DOHH2 (cell line): Measurements from ENCODE around the gene NCKAP5.

Experiments used
- H3F3A ChIP-seq: fragments of 200-600 bp; sonication (generic), shearing (Covaris generic); 2 replicates; pipeline ENCODE4 v1.6.0; 2016; ENCODE audit warnings: antibody characterized with exemption, mild to moderate bottlenecking; ENCODE audit not compliant: control insufficient read depth, insufficient read depth
- H3K27ac ChIP-seq: fragments of 200-600 bp; sonication (generic); 2 replicates; pipeline ENCODE4 v1.5.1; 2014; ENCODE audit warnings: low read depth, mild to moderate bottlenecking, low read length, moderate library complexity
- H3K27me3 ChIP-seq: fragments of 200-600 bp; sonication (generic); 2 replicates; pipeline ENCODE4 v1.6.1; 2014; ENCODE audit warnings: mild to moderate bottlenecking, low read length, mixed read lengths; ENCODE audit not compliant: control insufficient read depth
- H3K36me3 ChIP-seq: fragments of 200-600 bp; sonication (generic); 2 replicates; pipeline ENCODE4 v1.6.1; 2014; ENCODE audit warnings: mild to moderate bottlenecking, low read length, moderate library complexity, mixed read lengths; ENCODE audit not compliant: control insufficient read depth
- H3K4me1 ChIP-seq: fragments of 200-600 bp; sonication (generic); 2 replicates; pipeline ENCODE4 v1.6.1; 2014; ENCODE audit warnings: mild to moderate bottlenecking, low read length, mixed read lengths; ENCODE audit not compliant: control insufficient read depth
- H3K4me2 ChIP-seq: fragments of 200-600 bp; sonication (generic); 2 replicates; pipeline ENCODE4 v1.6.0; 2014; ENCODE audit warnings: mild to moderate bottlenecking, low read length, moderate library complexity
- H3K4me3 ChIP-seq: fragments of 200-600 bp; sonication (generic); 2 replicates; pipeline ENCODE4 v1.5.1; 2014; ENCODE audit warnings: mild to moderate bottlenecking, low read length, mixed read lengths
- H3K79me2 ChIP-seq: fragments of 200-600 bp; sonication (generic); 2 replicates; pipeline ENCODE4 v1.6.1; 2014; ENCODE audit warnings: mild to moderate bottlenecking, low read length, mixed read lengths; ENCODE audit not compliant: control insufficient read depth
- H3K9me2 ChIP-seq: fragments of 200-600 bp; sonication (generic); replicated peaks from 2 replicates; pipeline ENCODE4 v1.6.1; 2014; ENCODE audit warnings: mild to moderate bottlenecking, low read length, mixed read lengths; ENCODE audit not compliant: control insufficient read depth
- H3K9me3 ChIP-seq: fragments of 200-600 bp; sonication (generic); 2 replicates; pipeline ENCODE4 v1.6.1; 2014; ENCODE audit warnings: antibody characterized with exemption, low read length, mixed read lengths; ENCODE audit not compliant: control insufficient read depth, insufficient read depth
- H4K20me1 ChIP-seq: fragments of 200-600 bp; sonication (generic); 2 replicates; pipeline ENCODE4 v1.6.0; 2014; ENCODE audit warnings: low read depth, mild to moderate bottlenecking, antibody characterized with exemption, low read length, moderate library complexity; ENCODE audit not compliant: control insufficient read depth, insufficient read depth
- EZH2phosphoT487 ChIP-seq: fragments of 200-600 bp; sonication (generic); IDR thresholded peaks from 2 replicates; pipeline ENCODE4 v1.6.1; 2017; ENCODE audit warnings: borderline replicate concordance, mild to moderate bottlenecking, antibody characterized with exemption, low read length, moderate library complexity, mixed read lengths
- TF ChIP-seq, protein P1 (sequence below): fragments of 200-600 bp; sonication (generic); IDR thresholded peaks from one replicate; pipeline ENCODE4 v1.5.1; 2014; ENCODE audit warnings: antibody characterized with exemption, mild to moderate bottlenecking, low read depth, low read length; ENCODE audit not compliant: poor library complexity, severe bottlenecking

The NCKAP5 gene

DNA sequence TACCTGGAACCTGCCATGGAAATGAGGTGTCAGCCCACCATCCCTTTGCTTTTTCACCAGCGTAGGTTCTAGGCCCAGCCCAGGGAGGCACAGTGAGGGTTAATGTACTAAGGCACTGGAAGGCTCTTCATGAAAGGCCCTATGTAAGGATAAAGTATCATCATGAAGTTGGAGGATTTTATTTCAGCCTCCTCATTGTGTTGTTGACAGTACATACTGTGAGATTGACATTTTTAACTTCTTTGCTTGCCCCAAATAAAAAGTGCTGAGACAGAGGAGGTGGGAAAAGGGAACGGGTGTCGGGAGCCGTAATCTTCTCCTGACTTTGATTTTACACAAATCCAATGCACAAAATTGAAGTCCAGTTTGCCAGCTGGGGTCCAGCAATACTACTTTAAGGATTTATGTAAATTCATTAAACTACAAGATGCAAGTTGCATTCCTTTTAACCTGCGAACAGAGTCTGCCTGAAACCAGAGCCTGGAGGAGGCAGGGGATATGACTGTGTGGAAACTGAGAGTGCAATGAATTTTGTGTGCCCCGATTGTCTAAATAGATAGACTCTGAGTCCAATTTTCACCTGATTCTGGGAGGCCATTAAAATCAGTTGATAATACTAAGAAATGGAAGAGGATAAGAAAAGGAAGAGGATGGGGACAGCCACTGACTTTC, 5.4 kb upstream of the NCKAP5 start:
- Histone ChIP-seq H3K4me1 (no peaks in the 10 kb centered on the region), H3K4me2 (no peak overlapping the region), H3F3A (no peaks in the 10 kb centered on the region), H3K27me3 (no peaks in the 10 kb centered on the region), H3K27ac (no peak overlapping the region), H3K4me3 (no peak overlapping the region), H3K9me2 (no peaks in the 10 kb centered on the region), H3K9me3 (no peaks in the 10 kb centered on the region), H4K20me1 (no peaks in the 10 kb centered on the region), H3K79me2 (no peaks in the 10 kb centered on the region), H3K36me3 (no peaks in the 10 kb centered on the region)
- no peak for TF ChIP-seq EZH2phosphoT487
- TF ChIP-seq, protein P1, sequence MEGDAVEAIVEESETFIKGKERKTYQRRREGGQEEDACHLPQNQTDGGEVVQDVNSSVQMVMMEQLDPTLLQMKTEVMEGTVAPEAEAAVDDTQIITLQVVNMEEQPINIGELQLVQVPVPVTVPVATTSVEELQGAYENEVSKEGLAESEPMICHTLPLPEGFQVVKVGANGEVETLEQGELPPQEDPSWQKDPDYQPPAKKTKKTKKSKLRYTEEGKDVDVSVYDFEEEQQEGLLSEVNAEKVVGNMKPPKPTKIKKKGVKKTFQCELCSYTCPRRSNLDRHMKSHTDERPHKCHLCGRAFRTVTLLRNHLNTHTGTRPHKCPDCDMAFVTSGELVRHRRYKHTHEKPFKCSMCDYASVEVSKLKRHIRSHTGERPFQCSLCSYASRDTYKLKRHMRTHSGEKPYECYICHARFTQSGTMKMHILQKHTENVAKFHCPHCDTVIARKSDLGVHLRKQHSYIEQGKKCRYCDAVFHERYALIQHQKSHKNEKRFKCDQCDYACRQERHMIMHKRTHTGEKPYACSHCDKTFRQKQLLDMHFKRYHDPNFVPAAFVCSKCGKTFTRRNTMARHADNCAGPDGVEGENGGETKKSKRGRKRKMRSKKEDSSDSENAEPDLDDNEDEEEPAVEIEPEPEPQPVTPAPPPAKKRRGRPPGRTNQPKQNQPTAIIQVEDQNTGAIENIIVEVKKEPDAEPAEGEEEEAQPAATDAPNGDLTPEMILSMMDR = no peak

DNA sequence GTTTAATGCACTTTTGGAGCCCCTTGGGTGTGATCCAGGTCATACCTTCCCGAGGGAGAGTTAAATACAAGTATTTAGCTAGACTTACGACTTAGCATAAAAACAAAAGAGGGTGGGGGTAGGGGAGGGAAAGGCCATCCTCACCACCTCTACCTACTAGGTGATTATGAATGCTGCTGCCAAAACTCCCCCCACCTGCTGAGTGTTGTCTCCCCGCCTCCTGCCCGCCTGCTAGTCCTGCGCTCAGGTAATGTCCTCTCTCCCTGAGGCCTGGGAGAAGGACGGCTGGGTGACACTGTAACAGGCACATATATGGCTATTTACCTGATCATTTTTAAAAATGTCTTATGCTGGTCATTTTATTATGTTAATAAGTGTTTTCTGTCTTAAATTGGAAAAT, 3.0 kb upstream of the NCKAP5 start:
- no peak overlapping the region for H3K4me2 ChIP-seq
- H3K9me2 ChIP-seq = no peaks in the 10 kb centered on the region
- no peaks in the 10 kb centered on the region for H3K36me3 ChIP-seq
- H3K4me1 ChIP-seq = no peaks in the 10 kb centered on the region
- no peaks in the 10 kb centered on the region for H3K9me3 ChIP-seq
- no peak overlapping the region for H3K27ac ChIP-seq
- H3K79me2 ChIP-seq = no peaks in the 10 kb centered on the region
- no peaks in the 10 kb centered on the region for H3K27me3 ChIP-seq
- H3F3A ChIP-seq = no peaks in the 10 kb centered on the region
- no peaks in the 10 kb centered on the region for H4K20me1 ChIP-seq
- TF ChIP-seq, protein P1 = no peak
- TF ChIP-seq EZH2phosphoT487 = no peak
- H3K4me3 ChIP-seq = no peak overlapping the region

DNA sequence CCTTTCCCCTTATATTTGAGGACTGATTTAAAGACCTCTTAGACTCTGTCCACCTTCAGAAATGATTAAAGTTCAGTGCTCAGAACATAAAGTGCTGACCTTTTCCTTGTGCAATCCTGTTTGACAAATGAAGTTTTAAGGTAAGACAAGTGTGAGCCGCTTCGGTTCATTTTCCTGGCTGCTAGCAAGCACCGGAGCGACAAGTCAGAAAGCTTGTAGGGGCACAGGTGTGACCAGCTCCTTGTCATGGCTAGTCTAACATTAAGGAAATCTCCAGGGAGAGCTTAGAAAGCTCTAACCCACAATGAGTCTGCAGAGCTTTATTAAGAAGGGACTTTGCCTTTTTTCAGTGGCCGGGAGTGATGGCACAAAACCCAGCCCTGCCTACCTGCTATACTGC, 2.3 kb upstream of the NCKAP5 start:
- no peaks in the 10 kb centered on the region for H3K27me3 ChIP-seq
- no peak for TF ChIP-seq EZH2phosphoT487
- TF ChIP-seq, protein P1 = no peak

More for the DNA sequence above, 2.3 kb upstream of the NCKAP5 start:
- Histone ChIP-seq H3K27ac (no peak overlapping the region), H3K4me2 (no peak overlapping the region), H3K9me3 (no peaks in the 10 kb centered on the region), H3K79me2 (no peaks in the 10 kb centered on the region), H3K4me1 (no peaks in the 10 kb centered on the region), H3K36me3 (no peaks in the 10 kb centered on the region), H3F3A (no peaks in the 10 kb centered on the region), H3K4me3 (no peak overlapping the region), H3K9me2 (no peaks in the 10 kb centered on the region), H4K20me1 (no peaks in the 10 kb centered on the region)
